GM12878 (cell line): ENCODE data around the gene ANXA9. TPM values are rescaled to one million over a fixed set of nuclear protein-coding genes. Genes with fewer than 3 reads are reported as not detected.

Experiments
- ATAC-seq: fragments of 200-7000 bp; cut with Tn5 transposase; 3 replicates; pipeline ENCODE4 v1.9.1; 2020; ENCODE audit warnings: mild to moderate bottlenecking, moderate library complexity
- BruUV-seq: library from RNA; stranded (reverse); fragments of 400-500 nt; replicated peaks from 2 replicates; lab custom pipeline; 2021; lab: Mats Ljungman, UMichigan
- CTCF ChIA-PET: fragments of 300-600 bp; sonication (Branson Sonifier 250); formaldehyde crosslinking; extraction: SDS; loops from one replicate; lab custom pipeline; 2021; ENCODE audit warnings: inconsistent platforms; lab: Yijun Ruan, JAX
- POLR2A ChIA-PET: fragments of 350-600 bp; formaldehyde crosslinking; extraction: SDS; loops from one replicate; lab custom pipeline; 2021; ENCODE audit warnings: inconsistent platforms; lab: Charles Lee
- RAD21 ChIA-PET: fragments of 300-600 bp; sonication (Branson Sonifier 250); formaldehyde crosslinking; loops from one replicate; lab custom pipeline; 2023; ENCODE audit warnings: antibody characterized with exemption; ENCODE audit not compliant: unreplicated experiment; lab: Charles Lee
- SMC1A ChIA-PET: fragments of 300-600 bp; sonication (Branson Sonifier 250); formaldehyde crosslinking; loops from one replicate; lab custom pipeline; 2023; ENCODE audit not compliant: unreplicated experiment, uncharacterized antibody; lab: Charles Lee
- DNase-seq: peaks from one replicate; pipeline ENCODE4 v3.0.0-alpha.2; 2011; ENCODE audit warnings: low read depth, low spot score
- FAIRE-seq: peaks from 3 replicates; lab custom pipeline; 2011; peaks lifted over from hg19 to GRCh38; lab: Jason Lieb, UNC
- H2AFZ ChIP-seq: 2 replicates; pipeline ENCODE4 v1.6.0; 2011; ENCODE audit warnings: low read depth, low read length, control low read depth; ENCODE audit not compliant: control insufficient read depth
- H3K27ac ChIP-seq: 2 replicates; pipeline ENCODE4 v1.5.1; 2011; ENCODE audit warnings: control low read depth; ENCODE audit not compliant: control insufficient read depth, insufficient read depth
- H3K27me3 ChIP-seq, 2 experiments: replicated peaks in 1 of 2; 2 replicates each; pipeline versions ENCODE4 v1.6.0 to v1.6.1; 2011; ENCODE audit warnings: low read length in 1 of 2; ENCODE audit not compliant: control insufficient read depth in 2 of 2, insufficient read depth in 2 of 2
- H3K36me3 ChIP-seq, 2 experiments: 2 replicates each; pipeline ENCODE4 v1.5.1; 2011; ENCODE audit warnings: low read length in 1 of 2; ENCODE audit not compliant: control insufficient read depth in 2 of 2, insufficient read depth in 2 of 2
- H3K4me1 ChIP-seq: 2 replicates; pipeline ENCODE4 v1.6.1; 2011; ENCODE audit warnings: mild to moderate bottlenecking, low read length, moderate library complexity, mixed read lengths; ENCODE audit not compliant: control insufficient read depth, insufficient read depth
- H3K4me2 ChIP-seq: 2 replicates; pipeline ENCODE4 v1.6.0; 2011; ENCODE audit warnings: control low read depth; ENCODE audit not compliant: control insufficient read depth, insufficient read depth
- H3K4me3 ChIP-seq: fragments of 200-600 bp; sonication (generic); 2 replicates; pipeline ENCODE4 v1.5.1; 2016
- H3K79me2 ChIP-seq: 2 replicates; pipeline ENCODE4 v1.6.0; 2011; ENCODE audit warnings: low read length; ENCODE audit not compliant: control insufficient read depth, insufficient read depth
- H3K9ac ChIP-seq: 2 replicates; pipeline ENCODE4 v1.8.0; 2011; ENCODE audit warnings: low read length, control low read depth, mixed read lengths; ENCODE audit not compliant: control insufficient read depth, insufficient read depth
- H3K9me3 ChIP-seq: replicated peaks from 3 replicates; pipeline ENCODE4 v1.5.1; 2011; ENCODE audit warnings: mild to moderate bottlenecking, low read length; ENCODE audit not compliant: control insufficient read depth, insufficient read depth
- H4K20me1 ChIP-seq: 2 replicates; pipeline ENCODE4 v1.6.0; 2011; ENCODE audit not compliant: control insufficient read depth, insufficient read depth
- ATF3 ChIP-seq: IDR thresholded peaks from 2 replicates; pipeline ENCODE4 v1.6.1; 2011; ENCODE audit warnings: low read depth, mild to moderate bottlenecking, low read length, moderate library complexity, borderline replicate concordance; ENCODE audit errors: extremely low read depth
- ATF7 ChIP-seq: fragments of 450-650 bp; IDR thresholded peaks from 2 replicates; pipeline ENCODE4 v1.6.1; 2016; ENCODE audit warnings: low read depth, mild to moderate bottlenecking
- CTCF ChIP-seq, 3 experiments: IDR thresholded peaks in 2 of 3; conservative IDR thresholded peaks in 1 of 3; 2 replicates each; pipeline ENCODE4 v1.5.1; 2011; ENCODE audit warnings: low read depth in 3 of 3, low read length in 3 of 3, mild to moderate bottlenecking in 3 of 3, control low read depth in 2 of 3, moderate library complexity in 2 of 3, inconsistent platforms in 1 of 3, mixed read lengths in 1 of 3; ENCODE audit not compliant: control insufficient read depth in 2 of 3, insufficient read depth in 1 of 3; ENCODE audit errors: extremely low read depth in 1 of 3
- EED ChIP-seq: sonication (generic); IDR thresholded peaks from 2 replicates; pipeline ENCODE4 v1.6.1; 2016; ENCODE audit warnings: antibody characterized with exemption, low read depth
- ESRRA ChIP-seq: IDR thresholded peaks from 2 replicates; pipeline ENCODE4 v1.6.1; 2012; ENCODE audit warnings: mild to moderate bottlenecking, low read length, improper control_type of control experiment
- GABPA ChIP-seq: IDR thresholded peaks from 2 replicates; pipeline ENCODE4 v1.6.1; 2014; ENCODE audit warnings: antibody characterized with exemption, low read depth, mild to moderate bottlenecking, inconsistent platforms
- KLF5 ChIP-seq: fragments of 450-650 bp; IDR thresholded peaks from 2 replicates; pipeline ENCODE4 v1.6.1; 2014; ENCODE audit warnings: mild to moderate bottlenecking; ENCODE audit not compliant: partially characterized antibody
- LARP7 ChIP-seq: fragments of 450-650 bp; IDR thresholded peaks from 2 replicates; pipeline ENCODE4 v1.6.1; 2017; ENCODE audit warnings: mild to moderate bottlenecking
- MEF2B ChIP-seq: fragments of 450-650 bp; IDR thresholded peaks from 2 replicates; pipeline ENCODE4 v1.6.1; 2018; ENCODE audit warnings: mild to moderate bottlenecking, moderate library complexity; ENCODE audit not compliant: partially characterized antibody, poor library complexity, severe bottlenecking
- NBN ChIP-seq: fragments of 450-650 bp; IDR thresholded peaks from 2 replicates; pipeline ENCODE4 v1.6.1; 2016
- NRF1 ChIP-seq: conservative IDR thresholded peaks from 2 replicates; pipeline ENCODE4 v1.6.1; 2011; ENCODE audit warnings: mild to moderate bottlenecking, low read depth, low read length, improper control_type of control experiment
- PBX3 ChIP-seq: IDR thresholded peaks from 2 replicates; pipeline ENCODE4 v1.6.1; 2011; ENCODE audit warnings: mild to moderate bottlenecking, low read depth, low read length, moderate library complexity; ENCODE audit not compliant: insufficient replicate concordance
- RELA ChIP-seq: fragments of 450-650 bp; IDR thresholded peaks from 2 replicates; pipeline ENCODE4 v1.8.0; 2014; ENCODE audit warnings: borderline replicate concordance; ENCODE audit not compliant: partially characterized antibody
- REST ChIP-seq: IDR thresholded peaks from 2 replicates; pipeline ENCODE4 v1.6.1; 2012; ENCODE audit warnings: mild to moderate bottlenecking, low read depth, low read length
- SIN3A ChIP-seq: IDR thresholded peaks from 2 replicates; pipeline ENCODE4 v1.6.1; 2012; ENCODE audit warnings: low read depth, low read length, improper control_type of control experiment
- SIX5 ChIP-seq: IDR thresholded peaks from 2 replicates; pipeline ENCODE4 v1.6.1; 2011; ENCODE audit warnings: mild to moderate bottlenecking, low read depth, low read length, moderate library complexity; ENCODE audit not compliant: severe bottlenecking
- SREBF1 ChIP-seq: IDR thresholded peaks from 2 replicates; pipeline ENCODE4 v1.6.1; 2012; ENCODE audit warnings: mild to moderate bottlenecking, low read length
- SUPT20H ChIP-seq: IDR thresholded peaks from 2 replicates; pipeline ENCODE4 v1.6.1; 2011; ENCODE audit warnings: low read depth, mild to moderate bottlenecking, low read length, moderate library complexity, borderline replicate concordance; ENCODE audit not compliant: control insufficient read depth
- WGBS: methylation state at CpG from one replicate; pipeline ENCODE4 v1.1.6; 2016; ENCODE audit warnings: low lambda C conversion rate; ENCODE audit not compliant: insufficient replicate concordance, insufficient coverage; ENCODE audit errors: missing lambda C conversion rate; 5-methylcytosine and 5-hydroxymethylcytosine counted together
- in situ Hi-C: fragments of 300-500 bp; cut with MboI; formaldehyde crosslinking; loops from 9 replicates; pipeline ENCODE4 v1.14.3; 2018; ENCODE audit warnings: mixed read lengths
- intact Hi-C: fragments of 100-400 bp; cut with micrococcal nuclease; formaldehyde crosslinking; loops from one replicate; pipeline ENCODE4 v1.14.2; 2022; ENCODE audit not compliant: unreplicated experiment
- polyA plus RNA-seq, 11 experiments: library from polyadenylated mRNA; depleted of rRNA in 4 of 11; unstranded in 6 of 11; stranded (reverse) in 5 of 11; fragments of >200 nt; fragmentation: Nextera tagmentation in 4 of 11; fragmentation: Illumina TruSeq in 1 of 11; extraction: Ambion mirVana in 4 of 11; extraction: Trizol in 1 of 11; gene quantifications; 1 replicate in 1 of 11; 2 replicates in 10 of 11; pipeline versions ENCODE4 v1.2.1 to v1.2.3, GENCODE V29; 2011 to 2016; ENCODE audit warnings: inconsistent platforms in 2 of 11, missing spikeins in 2 of 11, low read depth in 1 of 11
- total RNA-seq, 4 experiments: library from RNA; depleted of rRNA in 3 of 4; stranded (reverse); fragments of >200 nt in 3 of 4; fragmentation: Illumina TruSeq in 1 of 4; extraction: Trizol in 1 of 4; gene quantifications; 2 replicates each; pipeline versions ENCODE4 v1.2.1 to v1.2.3, GENCODE V29; 2013 to 2021

The ANXA9 gene
- total and polyA plus RNA-seq, 10 of the 15 experiments (the other 5 are each of a cell fraction or from before 2014, with no cell fraction given), result 0.04 to 0.43 (median 0.18) TPM; not detected in 4

- ChIA-PET POLR2A (no interaction called here), CTCF (interaction anchor here (0.6 to 1.8 kb wide), 4 partner anchors 15 to 201 kb away, joined by 3 to 6 read pairs (median 4); partner anchors contain the start of genes C1orf56 and TNFAIP8L2), RAD21 (no interaction called here), SMC1A (interaction anchor here (1.7 kb wide), 1 partner anchor 19 kb away, joined by 3 read pairs; no protein-coding TSS in a partner anchor)
- Histone ChIP-seq H3K79me2 (no peaks in the 10 kb centered on the region), H2AFZ (no peak overlapping the region), H3K4me2 (no peak overlapping the region), H4K20me1 (no peaks in the 10 kb centered on the region), H3K27ac (no peak overlapping the region), H3K4me3 (no peak overlapping the region), H3K9ac (no peak overlapping the region), H3K4me1 (no peaks in the 10 kb centered on the region), H3K27me3 (no peaks in the 10 kb centered on the region), H3K36me3 (peaks cover 4 to 5% of the 10 kb centered on the region in 2 experiments; a peak in 2 of 4 replicates), H3K9me3 (no peaks in the 10 kb centered on the region)
- intact Hi-C loops, result no loop called here
- ATAC-seq, result no peak
- WGBS, result 97% methylated on average over 8 of the region's 8 CpGs
- no peak for FAIRE-seq
- DNase-seq, result no peak
- no TSS peak for BruUV-seq
- in situ Hi-C loops, result no loop called here
- TF ChIP-seq NRF1, result no peak
- no peak for TF ChIP-seq RELA
- no peak for TF ChIP-seq REST
- TF ChIP-seq ATF7, result no peak
- TF ChIP-seq ATF3, result no peak
- no peak for TF ChIP-seq GABPA
- no peak for TF ChIP-seq EED
- TF ChIP-seq SIX5, result no peak
- no peak for TF ChIP-seq SREBF1
- no peak for TF ChIP-seq PBX3
- TF ChIP-seq KLF5, result no peak
- no peak for TF ChIP-seq ESRRA
- no peak for TF ChIP-seq SIN3A
- TF ChIP-seq MEF2B, result no peak
- TF ChIP-seq SUPT20H, result no peak
- TF ChIP-seq LARP7, result no peak
- no peak for TF ChIP-seq CTCF (IDR thresholded peaks at IDR 0.05 in 2 of 3, conservative IDR thresholded peaks at IDR 0.05 in 1 of 3; ENCODE audit: control insufficient read depth in 2 of 3, extremely low read depth in 1 of 3, insufficient read depth in 1 of 3, low read depth in 3 of 3, low read length in 3 of 3)
- no peak for TF ChIP-seq NBN
These were observed 50.1 kb downstream of the ANXA9 start for GRCh38 chr1:151032164-151032563.
